VCaP (cell line): ENCODE data around the gene HOXB7.
A peak's percentile ranks its signal among the peaks of the same experiment; 100 is the strongest.

ENCODE experiments used
- H3K27ac ChIP-seq: fragments of 450-650 bp; 2 replicates; pipeline ENCODE4 v1.5.1; 2017
- TF ChIP-seq, protein P1 (sequence below): fragments of 450-650 bp; conservative IDR thresholded peaks from 2 replicates; pipeline ENCODE4 v1.5.1; 2017; ENCODE audit warnings: mild to moderate bottlenecking, moderate library complexity

HOXB7 gene

DNA sequence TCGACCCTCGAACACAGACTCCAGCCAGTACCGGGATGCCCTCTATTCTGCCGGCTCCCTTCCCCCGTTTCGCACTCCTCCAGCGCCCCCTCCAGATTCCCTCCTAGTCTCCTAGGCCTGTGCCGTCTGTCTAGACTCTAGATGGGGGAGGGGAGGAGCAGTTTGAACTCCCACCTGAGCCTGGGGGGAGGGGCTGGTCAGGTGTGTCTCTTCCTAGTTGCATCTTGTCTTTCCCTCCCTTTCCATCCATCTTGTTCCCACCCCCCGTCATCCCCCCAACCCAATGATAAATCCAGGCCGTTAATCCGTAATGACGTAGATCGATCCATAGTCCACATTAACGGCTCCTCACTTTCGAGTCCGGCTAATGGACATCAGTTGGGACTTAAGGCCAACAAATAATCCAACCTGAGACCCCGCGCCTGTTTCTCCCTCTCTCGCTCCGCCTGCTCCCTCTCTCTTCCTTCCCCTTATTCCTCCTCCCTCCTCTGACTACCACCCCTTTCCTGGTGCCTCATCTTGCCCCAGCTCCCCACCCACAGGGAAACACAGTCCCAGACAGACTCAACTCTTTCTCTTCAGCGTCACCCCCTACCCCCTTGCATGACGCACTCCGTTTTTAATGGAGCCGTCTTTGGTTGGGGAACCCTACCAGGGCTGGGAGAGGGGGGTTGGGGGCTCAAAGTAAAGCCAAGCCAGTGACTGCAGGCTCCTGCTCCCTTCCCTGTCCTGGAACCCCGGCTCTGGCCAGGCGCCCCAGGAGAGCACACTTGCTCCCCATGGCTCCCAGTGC lies 13.9 kb downstream of the HOXB7 start:
- peak overlapping the region; percentile 45; the same call in 1 of the 2 replicates for H3K27ac ChIP-seq
- TF ChIP-seq, protein P1, sequence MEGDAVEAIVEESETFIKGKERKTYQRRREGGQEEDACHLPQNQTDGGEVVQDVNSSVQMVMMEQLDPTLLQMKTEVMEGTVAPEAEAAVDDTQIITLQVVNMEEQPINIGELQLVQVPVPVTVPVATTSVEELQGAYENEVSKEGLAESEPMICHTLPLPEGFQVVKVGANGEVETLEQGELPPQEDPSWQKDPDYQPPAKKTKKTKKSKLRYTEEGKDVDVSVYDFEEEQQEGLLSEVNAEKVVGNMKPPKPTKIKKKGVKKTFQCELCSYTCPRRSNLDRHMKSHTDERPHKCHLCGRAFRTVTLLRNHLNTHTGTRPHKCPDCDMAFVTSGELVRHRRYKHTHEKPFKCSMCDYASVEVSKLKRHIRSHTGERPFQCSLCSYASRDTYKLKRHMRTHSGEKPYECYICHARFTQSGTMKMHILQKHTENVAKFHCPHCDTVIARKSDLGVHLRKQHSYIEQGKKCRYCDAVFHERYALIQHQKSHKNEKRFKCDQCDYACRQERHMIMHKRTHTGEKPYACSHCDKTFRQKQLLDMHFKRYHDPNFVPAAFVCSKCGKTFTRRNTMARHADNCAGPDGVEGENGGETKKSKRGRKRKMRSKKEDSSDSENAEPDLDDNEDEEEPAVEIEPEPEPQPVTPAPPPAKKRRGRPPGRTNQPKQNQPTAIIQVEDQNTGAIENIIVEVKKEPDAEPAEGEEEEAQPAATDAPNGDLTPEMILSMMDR: no peak

GRCh38 chr17:48596000-48596734 lies 14.7 kb downstream of the HOXB7 start:
- H3K27ac ChIP-seq: no peak overlapping the region
- TF ChIP-seq, protein P1: no peak

DNA sequence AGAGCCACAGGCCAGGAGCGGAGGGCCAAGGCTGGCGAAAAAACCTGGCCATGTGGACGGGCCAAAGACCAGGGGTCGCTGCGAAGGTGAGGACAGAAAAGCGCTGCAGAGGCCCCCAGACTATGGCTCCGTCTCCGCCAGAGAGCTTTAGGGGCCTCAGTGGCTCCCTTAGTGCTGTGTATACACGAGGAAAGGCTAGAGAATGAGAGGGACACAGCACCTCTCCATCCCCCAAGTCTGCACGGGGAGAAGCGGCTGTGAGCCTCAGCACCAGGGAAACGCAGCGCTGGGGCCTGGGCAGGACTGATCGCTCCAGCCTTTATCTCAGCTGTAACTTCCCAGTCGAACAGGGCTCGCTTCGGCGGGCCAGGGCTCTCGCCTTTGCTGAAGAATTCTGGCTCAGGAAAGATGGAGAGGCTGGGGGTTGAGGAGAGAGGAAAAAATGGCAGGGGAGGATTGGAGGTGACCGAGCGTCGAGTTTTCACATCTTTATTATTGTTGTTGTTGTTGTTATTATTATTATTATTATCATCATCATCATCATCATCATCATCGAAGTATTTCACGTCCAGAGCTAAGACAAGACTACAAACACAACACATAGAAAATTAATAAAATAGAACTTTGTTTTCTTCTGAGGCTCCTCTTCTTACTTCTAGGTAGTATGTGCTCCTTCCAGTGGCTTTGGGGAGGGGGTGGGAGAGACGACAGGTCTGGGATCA lies 15.4 kb downstream of the HOXB7 start:
- no peak overlapping the region for H3K27ac ChIP-seq
- TF ChIP-seq, protein P1: no peak

GRCh38 chr17:48594538-48595277 lies 16.1 kb downstream of the HOXB7 start:
- no peak overlapping the region for H3K27ac ChIP-seq
- TF ChIP-seq, protein P1: no peak

DNA sequence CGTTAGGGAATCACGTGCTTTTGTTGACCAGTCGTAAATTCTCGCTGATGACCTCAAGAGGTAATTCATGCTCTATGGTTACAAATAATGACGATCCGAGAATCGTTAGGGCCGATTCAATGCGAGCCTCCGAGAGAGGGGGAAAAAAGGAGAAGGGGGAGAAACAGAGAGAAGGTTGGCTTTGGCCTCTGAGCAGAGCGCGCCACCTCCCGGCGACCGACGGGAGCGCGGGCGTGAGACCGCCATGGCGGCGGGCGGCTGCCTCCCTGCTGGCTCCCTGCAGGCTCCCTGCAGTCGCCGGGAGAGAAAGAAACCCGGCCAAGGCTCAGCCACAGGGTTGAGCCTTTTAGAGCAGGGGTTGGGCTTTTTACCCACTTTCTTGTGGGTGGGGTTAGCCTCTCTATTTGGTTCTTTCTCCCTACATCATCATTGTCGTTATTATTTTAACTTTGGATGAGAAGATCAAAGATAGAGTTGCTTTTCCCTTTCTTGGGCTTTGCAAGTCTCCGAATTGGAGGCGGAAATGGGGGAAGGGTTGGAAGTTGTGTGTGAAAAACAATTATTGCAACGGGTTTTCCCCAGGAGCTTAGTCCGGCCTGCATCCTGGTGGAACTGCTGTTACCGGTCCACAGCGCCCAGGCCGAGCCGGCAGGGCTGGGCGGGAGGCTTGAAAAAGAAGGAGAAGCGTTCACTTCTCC lies 16.8 kb downstream of the HOXB7 start:
- H3K27ac ChIP-seq: no peak overlapping the region
- TF ChIP-seq, protein P1: peak; percentile 91

GRCh38 chr17:48593126-48593829 lies 17.5 kb downstream of the HOXB7 start, which contains the start of gene HOXB5:
TSS of gene HOXB5 (minus strand) at chr17:48593779. CDS start at chr17:48593682, 97 bp downstream.
- H3K27ac ChIP-seq: no peak within 1 kb of the TSS
- TF ChIP-seq, protein P1: no peak
